Kidney epithelial cell (primary cell): ENCODE results near the gene CLEC12A. TPM values are rescaled to one million over a fixed set of nuclear protein-coding genes. Genes with fewer than 3 reads are reported as not detected.

Source experiments
- DNase-seq: peaks from one replicate; pipeline ENCODE4 v3.0.0-alpha.2; 2010; ENCODE audit warnings: low read depth
- H3K27me3 ChIP-seq: 2 replicates; pipeline ENCODE4 v1.6.0; 2011; ENCODE audit warnings: low read length; ENCODE audit not compliant: control insufficient read depth, insufficient read depth
- H3K36me3 ChIP-seq: 2 replicates; pipeline ENCODE4 v1.5.1; 2011; ENCODE audit warnings: low read length; ENCODE audit not compliant: control insufficient read depth, insufficient read depth
- H3K4me3 ChIP-seq: 2 replicates; pipeline ENCODE4 v1.5.1; 2011; ENCODE audit warnings: low read depth, mild to moderate bottlenecking, control low read depth, low read length
- total RNA-seq: library from RNA; depleted of rRNA; stranded (reverse); fragments of >200 nt; gene quantifications from 2 replicates; pipeline ENCODE4 v1.2.3, GENCODE V29; 2015
- TF ChIP-seq, protein P1 (sequence below): IDR thresholded peaks from 2 replicates; pipeline ENCODE4 v1.5.1; 2011; ENCODE audit warnings: mild to moderate bottlenecking, moderate library complexity, low read length, control low read depth, inconsistent platforms; ENCODE audit not compliant: insufficient read depth, poor library complexity, severe bottlenecking

The CLEC12A gene
- total RNA-seq, 1 donor from 2014 or later, result not detected

DNA sequence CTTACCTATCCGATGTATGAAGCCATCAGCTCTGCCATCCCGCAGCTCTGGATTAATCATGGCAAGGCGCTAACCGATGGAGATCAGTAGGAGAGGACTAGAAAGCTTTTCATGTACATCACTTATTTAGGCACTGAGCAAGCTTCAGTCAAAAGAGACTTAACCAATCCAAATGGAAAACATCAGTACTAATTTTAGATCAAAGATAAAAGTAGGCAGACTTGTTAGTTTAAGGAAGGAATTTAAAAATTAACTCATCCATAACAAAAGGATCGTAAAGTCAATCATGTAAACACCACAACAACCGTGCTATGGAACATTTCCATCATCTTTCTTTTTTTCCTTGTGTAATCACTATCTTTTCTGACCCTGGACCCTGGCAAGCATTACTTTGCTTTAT lies 38.9 kb upstream of the CLEC12A start, which contains the start of gene CLEC2A:
Gene CLEC2A (minus strand): TSS at position 101 of the 400 bp plus-strand sequence. CDS start 41 bp downstream, at position 60.
- DNase-seq, result no peak

DNA sequence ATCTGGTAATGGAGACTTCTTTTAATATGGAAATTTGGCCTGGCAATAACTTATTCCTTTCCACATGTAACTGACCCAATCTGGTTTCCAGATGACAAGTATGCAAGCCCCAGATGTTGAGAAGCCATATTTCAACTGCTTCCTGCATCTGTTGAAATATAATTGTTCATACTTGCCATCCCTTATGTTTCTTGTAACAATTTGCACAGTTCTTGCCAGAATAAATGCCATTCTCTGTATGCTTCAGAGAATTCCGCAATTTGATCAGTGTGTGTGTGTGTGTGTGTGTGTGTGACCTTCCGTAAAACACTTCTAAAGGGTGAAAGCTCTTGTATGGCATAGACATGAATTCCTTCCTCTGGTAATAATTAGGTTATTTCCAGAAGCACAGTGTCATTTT lies 37.3 kb upstream of the CLEC12A start:
- no peak for DNase-seq
- no peak overlapping the region for H3K4me3 ChIP-seq
- no peaks in the 10 kb centered on the region for H3K36me3 ChIP-seq
- no peaks in the 10 kb centered on the region for H3K27me3 ChIP-seq
- TF ChIP-seq, protein P1, sequence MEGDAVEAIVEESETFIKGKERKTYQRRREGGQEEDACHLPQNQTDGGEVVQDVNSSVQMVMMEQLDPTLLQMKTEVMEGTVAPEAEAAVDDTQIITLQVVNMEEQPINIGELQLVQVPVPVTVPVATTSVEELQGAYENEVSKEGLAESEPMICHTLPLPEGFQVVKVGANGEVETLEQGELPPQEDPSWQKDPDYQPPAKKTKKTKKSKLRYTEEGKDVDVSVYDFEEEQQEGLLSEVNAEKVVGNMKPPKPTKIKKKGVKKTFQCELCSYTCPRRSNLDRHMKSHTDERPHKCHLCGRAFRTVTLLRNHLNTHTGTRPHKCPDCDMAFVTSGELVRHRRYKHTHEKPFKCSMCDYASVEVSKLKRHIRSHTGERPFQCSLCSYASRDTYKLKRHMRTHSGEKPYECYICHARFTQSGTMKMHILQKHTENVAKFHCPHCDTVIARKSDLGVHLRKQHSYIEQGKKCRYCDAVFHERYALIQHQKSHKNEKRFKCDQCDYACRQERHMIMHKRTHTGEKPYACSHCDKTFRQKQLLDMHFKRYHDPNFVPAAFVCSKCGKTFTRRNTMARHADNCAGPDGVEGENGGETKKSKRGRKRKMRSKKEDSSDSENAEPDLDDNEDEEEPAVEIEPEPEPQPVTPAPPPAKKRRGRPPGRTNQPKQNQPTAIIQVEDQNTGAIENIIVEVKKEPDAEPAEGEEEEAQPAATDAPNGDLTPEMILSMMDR, result no peak

More for the DNA sequence above, 38.9 kb upstream of the CLEC12A start, which contains the start of gene CLEC2A:
- Histone ChIP-seq H3K27me3 (no peaks in the 10 kb centered on the region), H3K36me3 (no peaks in the 10 kb centered on the region), H3K4me3 (no peak within 1 kb of the TSS)
- TF ChIP-seq, protein P1, result no peak

DNA sequence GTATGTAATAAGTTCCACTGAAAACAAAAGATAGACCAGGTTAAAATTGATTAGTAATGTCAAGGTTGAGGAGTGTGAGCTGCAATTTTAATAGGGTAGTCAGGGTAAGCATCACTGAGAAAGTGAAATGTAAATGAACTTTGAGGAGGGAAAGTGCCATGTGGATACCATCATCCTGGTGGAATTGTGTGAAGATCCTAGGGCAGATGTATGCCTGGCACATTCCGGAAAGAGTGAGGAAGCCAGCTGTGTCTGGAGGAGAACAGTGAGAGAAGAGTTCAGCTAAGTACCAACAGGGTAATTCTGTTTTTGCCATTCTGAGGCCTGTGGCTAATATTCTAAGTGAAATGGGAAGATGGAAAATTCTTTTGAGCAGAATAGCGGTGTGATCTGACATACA lies 36.2 kb upstream of the CLEC12A start:
- H3K4me3 ChIP-seq, result no peak overlapping the region
- H3K36me3 ChIP-seq, result no peaks in the 10 kb centered on the region
- DNase-seq, result no peak
- no peaks in the 10 kb centered on the region for H3K27me3 ChIP-seq
- TF ChIP-seq, protein P1, result no peak

DNA sequence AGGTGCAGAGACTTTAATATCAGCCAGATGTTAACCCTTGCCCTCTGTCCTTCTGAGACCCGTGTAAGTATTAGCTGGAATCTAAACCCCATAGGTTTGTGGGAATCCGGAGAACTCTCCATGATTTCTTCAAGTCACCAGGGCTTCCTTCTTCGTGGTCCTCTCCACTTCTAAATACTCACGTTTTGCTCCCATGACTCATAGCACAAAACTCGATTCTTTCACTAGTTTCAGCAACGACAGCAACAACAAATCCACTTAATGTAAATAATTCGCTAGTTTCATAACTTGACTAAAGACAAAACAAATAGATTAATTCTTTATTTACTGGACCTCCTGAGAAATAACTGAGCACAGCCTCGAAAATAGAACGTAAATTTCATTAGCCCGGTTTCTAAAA lies 34.6 kb upstream of the CLEC12A start:
- Histone ChIP-seq H3K27me3 (no peaks in the 10 kb centered on the region), H3K4me3 (no peak overlapping the region), H3K36me3 (no peaks in the 10 kb centered on the region)
- TF ChIP-seq, protein P1, result no peak
- DNase-seq, result no peak

DNA sequence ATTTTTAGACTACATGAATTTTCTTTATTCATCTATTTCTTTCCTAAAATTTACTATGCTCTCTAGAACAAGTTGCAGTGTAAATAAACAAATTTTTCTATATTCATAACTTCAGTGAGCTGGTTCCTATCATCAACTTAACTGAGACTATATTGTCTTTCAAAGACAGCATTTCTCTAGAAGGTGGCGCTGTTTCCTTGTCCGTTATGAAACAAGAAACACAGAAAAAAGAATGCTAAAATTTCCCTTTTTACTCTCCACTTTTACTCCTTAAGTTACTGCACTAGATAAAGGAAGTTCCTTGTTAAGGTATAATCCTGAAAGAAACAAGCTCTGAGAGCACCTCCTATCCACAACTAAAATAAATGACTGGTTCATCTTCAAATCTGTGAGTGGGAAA lies 30.8 kb upstream of the CLEC12A start:
- H3K27me3 ChIP-seq, result peaks cover 4% of the 10 kb centered on the region
- TF ChIP-seq, protein P1, result peak; percentile 32
- no peaks in the 10 kb centered on the region for H3K36me3 ChIP-seq
- DNase-seq, result no peak
- H3K4me3 ChIP-seq, result no peak overlapping the region

DNA sequence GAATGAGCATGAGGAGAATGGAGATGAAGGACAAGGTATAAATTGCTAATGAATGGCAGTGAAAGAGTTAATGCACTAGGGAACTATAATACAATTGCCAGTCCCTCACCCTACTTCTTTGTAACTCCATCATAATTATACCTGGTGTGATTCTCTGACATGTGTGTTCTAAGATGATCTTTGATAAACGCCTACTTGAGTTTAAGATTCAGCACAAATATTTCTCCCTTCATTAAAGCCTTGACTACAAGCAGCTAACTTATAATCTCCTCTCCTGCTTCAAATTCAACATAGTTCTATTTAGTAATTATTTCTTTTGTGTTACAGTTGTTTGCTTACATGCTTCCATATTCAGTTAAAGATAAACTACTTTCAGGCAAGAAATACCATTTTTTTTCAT lies 29.4 kb upstream of the CLEC12A start:
- TF ChIP-seq, protein P1, result no peak

More for the DNA sequence above, 29.4 kb upstream of the CLEC12A start:
- H3K27me3 ChIP-seq, result peaks cover 4% of the 10 kb centered on the region
- DNase-seq, result no peak
- H3K36me3 ChIP-seq, result no peaks in the 10 kb centered on the region
- no peak overlapping the region for H3K4me3 ChIP-seq
